HG03521 (cell line): ENCODE data around the gene HMGA1.

Experiments
- ATAC-seq: cut with Tn5 transposase; IDR thresholded peaks from one replicate; pipeline ENCODE4 v1.9.1; 2021; ENCODE audit warnings: mild to moderate bottlenecking, moderate library complexity; ENCODE audit not compliant: unreplicated experiment

The HMGA1 gene

GRCh38 chr6:34236443-34237315 lies at the start of gene HMGA1:
HMGA1 (plus strand) TSS chr6:34236873; CDS start chr6:34240781, 3,908 bp downstream.
- ATAC-seq, result peak; percentile 62

DNA sequence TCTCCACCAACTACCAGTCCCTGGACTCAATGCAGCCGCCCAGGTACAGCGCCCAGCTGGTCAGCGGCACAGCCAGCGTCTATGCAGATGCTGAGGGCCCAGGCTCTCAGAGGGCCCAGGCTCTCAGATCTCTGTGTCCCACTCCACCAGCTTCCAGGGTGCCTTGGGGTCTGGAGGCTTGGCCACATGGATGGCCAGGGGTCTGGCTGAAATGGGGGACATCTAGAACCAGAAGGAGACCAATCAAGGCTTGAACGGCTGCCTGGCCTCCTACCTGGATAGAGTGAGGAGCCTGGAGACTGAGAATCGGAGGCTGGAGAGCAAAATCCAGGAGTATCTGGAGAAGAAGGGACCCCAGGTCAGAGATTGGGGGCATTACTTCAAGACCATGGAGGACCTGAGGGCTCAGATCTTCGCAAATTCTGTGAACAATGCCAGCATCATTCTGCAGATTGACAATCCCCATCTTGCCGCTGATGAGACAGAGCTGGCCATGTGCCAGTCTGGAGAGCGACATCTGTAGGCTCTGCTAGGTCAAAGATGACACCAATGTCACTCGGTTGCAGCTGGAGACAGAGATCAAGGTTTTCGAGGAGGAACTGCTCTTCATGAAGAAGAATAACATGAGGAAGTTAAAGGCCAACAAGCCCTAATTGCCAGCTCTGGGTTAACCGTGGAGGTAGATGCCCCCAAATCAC lies 46.7 kb upstream of the HMGA1 start:
- no peak for ATAC-seq

DNA sequence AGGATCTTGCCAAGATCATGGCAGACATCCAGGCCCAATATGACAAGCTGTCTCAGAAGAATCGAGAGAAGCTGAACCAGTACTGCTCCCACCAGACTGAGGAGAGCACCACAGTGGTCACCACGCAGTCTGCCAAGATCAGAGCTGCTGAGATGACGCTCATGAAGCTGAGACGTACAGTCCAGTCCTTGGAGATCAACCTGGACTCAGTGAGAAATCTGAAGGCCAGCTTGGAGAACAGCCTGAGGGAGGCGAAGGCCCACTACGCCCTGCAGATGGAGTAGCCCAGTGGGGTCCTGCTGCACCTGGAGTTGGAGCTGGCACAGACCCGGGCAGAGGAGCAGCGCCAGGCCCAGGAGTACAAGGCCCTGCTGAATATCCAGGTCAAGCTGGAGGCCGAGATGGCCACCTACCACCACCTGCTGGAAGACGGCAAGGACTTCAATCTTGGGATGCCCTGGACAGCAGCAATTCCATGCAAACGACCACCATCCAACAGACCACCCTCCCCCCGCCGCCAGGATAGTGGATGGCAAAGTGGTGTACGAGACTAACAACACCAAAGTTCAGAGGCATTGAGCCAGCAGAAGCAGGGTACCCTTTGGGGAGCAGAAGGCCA lies 46.1 kb upstream of the HMGA1 start:
- no peak for ATAC-seq

DNA sequence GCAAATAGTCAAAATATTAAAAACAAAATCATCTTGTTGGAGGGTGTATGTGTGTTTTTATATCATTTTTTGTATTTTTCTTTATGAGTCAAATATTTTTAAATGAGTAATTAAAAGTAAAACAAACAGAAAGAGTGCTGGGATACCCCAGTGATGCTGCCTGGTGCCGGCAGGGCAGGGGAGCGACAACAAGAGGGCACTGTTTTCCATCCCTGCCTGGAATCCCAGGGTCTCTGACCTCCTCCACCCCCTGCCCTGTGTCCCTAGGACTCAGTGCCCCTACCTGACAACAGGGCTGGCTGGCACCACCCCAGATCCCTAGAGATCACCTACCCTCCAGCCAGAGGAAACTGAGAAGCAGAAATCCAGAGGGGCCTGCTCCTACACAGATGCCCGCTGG lies 41.9 kb upstream of the HMGA1 start:
- ATAC-seq, result no peak

DNA sequence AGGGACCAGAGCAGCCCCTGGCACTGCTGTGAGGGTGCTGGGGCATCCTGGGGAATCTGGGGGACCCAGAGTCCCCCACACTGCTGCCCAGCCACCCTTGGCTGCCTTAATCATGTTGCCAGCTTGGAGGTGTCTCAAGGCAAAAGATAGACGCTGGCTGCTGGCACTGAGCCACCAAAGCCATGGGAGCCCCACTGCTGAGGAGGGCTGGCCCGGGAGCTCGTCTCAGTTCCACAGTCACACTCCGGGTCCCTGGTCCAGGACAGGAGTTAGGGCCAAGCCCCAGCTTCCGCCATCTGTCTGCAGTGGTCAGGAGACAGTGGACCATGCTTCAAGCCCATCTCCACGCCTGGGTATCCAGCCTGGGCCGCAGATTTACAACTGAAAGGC lies 41.0 kb upstream of the HMGA1 start:
- no peak for ATAC-seq

DNA sequence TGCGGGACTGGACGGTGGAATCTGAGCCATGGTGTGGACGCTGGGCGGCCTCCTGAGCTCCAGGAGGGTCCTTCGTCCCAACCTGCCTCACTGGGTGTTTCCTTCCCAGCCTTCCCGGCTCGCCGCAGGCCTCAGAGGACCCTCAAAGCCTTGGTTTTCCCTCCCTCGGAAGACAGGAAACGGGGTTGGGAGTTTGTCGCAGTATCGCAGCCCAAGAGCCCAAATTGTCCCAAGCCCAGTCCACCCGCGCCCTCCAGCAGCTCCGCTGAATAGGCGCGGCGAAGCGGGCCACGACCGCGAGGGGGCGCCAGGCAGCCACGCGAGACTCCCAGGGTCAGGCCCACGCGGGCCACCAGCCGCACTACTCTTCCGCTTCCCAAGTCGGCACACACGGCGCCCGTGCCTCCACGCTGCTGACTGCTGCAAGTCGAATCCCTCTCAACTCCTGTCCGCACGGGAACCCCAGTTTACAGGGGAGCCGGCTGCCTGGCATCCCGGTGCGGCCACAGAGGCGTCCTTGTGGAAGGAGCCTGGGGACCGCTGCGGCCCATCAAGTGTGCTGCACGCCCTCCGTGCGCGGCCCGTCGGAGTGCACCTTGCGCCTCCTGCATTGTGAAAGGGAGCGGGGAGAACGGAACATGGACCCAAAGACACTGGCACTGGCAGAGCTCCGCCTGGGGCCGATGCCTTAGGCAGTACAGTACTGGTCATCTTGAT lies 40.4 kb upstream of the HMGA1 start:
- ATAC-seq, result peak; percentile 69

GRCh38 chr6:34196833-34197195 lies 39.9 kb upstream of the HMGA1 start:
- ATAC-seq, result no peak

DNA sequence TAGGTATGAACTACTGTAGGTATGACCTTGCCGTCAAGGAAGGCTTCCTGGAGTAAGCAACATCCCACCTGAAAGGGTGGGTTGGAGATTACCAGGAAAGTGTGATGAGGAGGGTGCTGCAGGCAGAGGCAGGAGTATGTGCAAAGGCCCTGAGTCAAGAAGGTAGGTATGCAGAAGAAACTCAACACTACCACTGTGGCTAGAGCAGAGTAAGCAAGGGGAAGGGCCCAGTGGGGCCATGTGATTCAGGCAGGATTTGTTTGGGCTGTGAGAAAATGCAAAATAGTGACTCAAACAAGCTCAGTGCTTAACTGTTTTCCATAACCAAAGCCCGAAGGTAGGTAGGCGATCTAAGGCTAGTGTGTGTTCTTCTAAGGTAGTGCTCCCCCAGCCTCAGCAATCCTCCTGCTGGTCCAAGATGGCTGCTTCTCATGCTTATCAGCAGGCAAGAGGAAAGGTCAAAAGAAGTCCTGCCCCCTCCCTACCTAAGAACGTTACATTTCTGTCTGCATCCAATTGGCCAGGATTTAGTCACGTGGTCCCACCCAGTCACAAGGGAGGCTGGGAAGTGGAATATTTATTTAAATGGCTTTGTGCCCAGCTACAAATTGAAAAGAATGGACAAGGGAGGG lies 36.2 kb upstream of the HMGA1 start:
- ATAC-seq, result no peak

- no peak for ATAC-seq
Measured at GRCh38 chr6:34201455-34202107, 35.1 kb upstream of the HMGA1 start.

DNA sequence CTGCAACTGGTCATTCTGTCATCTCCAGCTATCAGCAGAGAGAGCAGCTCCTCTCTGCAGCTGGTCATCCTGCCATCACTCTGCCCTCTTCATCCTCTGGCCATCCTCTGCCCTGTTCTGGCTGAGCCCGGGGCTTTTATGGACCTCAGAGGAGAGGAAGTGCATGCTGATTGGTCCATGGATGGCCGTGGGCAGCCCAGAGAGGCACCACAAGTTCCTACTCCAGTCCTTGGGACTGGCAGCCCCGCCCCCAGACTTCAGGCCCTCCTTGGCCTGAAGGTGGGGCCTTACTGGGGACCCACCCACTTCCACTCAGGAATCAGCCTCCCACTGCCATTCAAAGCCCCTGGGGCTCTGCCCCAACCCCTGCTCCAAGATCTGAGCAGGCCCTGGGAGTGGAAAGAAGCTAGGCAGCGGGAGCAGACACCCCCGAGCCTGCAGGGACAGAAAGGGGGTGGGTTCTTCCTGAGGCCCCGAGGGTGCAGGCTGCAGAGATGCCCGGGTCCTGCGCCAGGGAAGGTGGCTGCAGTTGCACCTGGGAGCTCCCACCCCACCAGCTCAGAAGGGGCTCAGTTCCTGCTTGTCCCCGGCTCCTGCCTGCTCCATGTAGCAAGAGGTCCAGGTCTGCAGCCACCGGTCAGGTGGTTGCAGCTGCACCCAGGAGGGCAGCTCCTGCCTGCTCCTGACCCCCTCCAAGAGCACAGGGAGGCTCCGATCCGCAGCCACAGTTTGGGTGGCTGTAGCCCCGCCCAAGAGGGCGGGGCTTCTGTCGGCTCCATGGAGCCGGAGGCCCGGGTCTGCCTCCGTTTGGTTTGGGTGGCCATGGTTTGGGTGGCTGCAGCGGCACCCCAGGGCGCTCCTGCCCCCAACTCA lies 34.1 kb upstream of the HMGA1 start:
- ATAC-seq, result no peak

- ATAC-seq, result no peak
Measured at GRCh38 chr6:34204693-34205092, 32.0 kb upstream of the HMGA1 start.

GRCh38 chr6:34205466-34205865 lies 31.2 kb upstream of the HMGA1 start:
- no peak for ATAC-seq

DNA sequence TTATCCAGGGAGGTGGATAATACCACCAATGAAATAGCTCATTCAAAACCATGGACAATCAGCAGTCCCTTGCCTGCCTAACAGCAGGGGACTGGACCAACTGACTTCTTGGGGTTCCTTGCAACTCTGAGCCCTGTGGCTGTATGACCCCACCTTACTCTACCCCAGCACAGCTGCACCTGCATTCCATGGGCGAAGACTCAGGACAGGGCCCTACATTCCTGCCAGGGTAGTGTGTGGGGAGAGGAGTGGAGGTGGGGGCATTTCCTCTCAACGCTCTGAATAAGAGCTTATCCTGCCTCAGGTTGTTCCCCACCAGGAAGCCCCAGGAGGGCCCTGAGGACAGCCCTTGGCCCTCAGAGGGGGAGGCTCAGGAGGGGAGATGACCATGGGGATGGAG lies 30.8 kb upstream of the HMGA1 start:
- ATAC-seq, result no peak

GRCh38 chr6:34206726-34207125 lies 29.9 kb upstream of the HMGA1 start:
- ATAC-seq, result no peak

DNA sequence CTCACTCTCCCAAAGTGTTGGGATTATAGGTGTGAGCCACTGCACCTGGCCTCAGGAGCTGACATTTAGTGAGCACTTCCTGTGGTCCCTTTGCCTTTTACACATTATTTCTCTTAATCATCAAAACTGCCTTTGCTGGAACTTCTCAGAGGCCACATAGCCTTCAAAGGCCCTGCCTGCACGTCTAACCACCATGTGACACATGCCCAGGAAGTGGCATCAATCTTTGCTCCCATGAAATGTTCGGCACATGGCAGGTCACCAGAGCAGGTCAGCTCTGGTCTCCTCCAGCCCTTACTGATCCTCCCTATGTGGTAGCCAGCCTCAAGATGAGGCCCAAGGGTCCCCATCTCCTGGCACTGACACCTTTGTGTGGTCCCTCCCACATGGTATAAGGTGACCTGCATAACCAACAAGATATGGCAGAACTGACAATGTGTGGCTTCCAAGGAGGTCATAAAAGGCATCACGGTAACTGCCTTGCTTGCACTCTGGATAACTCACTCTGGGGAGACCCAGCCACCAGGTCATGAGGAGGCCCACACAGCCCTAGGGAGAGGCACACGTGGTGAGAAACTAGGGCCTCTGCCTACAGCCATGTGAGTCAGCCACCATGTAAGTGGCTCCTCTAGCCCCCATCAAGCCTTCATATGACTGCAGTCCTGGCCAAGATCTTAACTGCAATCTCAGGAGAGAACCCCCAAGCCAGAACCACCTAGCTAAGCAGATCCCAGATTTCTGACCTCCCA lies 28.8 kb upstream of the HMGA1 start:
- ATAC-seq, result no peak

GRCh38 chr6:34213772-34214171 lies 22.9 kb upstream of the HMGA1 start:
- ATAC-seq, result no peak

DNA sequence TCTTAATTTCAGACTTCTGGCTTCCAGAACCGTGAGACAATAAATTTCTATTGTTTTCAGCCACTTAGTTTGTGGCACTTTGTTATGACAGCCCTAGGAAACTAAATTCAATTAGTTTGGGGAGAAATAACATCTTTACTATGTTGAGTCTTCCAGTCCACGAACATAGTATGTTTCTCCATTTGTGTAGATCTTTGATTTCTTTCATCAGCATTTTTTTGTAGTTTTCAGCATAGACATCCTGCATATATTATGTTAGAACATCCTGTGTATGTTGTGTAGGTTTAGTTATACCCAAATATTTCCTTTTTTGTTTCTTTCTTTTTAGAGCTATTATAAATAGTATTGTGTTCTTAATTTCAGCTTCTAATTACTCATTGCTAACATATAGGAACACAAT lies 18.0 kb upstream of the HMGA1 start:
- no peak for ATAC-seq

DNA sequence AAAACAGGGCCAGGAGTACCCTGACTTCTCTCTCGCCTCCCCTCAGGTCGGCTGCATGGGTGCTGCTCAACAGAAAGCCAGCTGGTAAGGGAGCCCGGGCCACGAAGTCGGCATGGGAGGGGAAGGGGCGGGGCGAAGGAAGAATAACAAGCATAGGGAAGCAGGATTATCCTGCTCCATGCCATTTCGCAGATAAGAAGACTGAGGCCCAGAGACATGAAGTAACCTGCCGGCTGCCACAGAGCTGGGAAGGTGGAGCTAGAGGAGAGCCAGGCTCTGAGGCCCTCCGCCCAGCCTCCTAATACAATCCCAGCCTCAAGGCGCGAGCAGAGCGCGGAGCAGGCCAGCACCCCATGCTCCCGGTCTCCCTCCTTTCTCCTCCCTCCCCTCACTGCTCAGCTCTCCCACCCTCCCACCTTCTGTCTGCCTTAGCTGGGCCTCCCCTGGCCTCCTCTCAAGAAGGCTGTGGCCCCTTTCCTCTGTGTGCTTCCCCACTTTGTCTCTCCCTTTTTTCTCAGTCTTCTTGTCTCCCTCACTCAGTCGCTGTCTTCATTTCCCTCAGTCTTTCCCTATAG lies 13.2 kb upstream of the HMGA1 start:
- no peak for ATAC-seq
